Measurements from ENCODE around the gene CIDEC. TPM values are rescaled to one million over a fixed set of nuclear protein-coding genes. Genes with fewer than 3 reads are reported as not detected.

The CIDEC gene
- total RNA-seq, 4 donors from 2014 or later: 12.5 to 34.7 (median 26.1) TPM

DNA sequence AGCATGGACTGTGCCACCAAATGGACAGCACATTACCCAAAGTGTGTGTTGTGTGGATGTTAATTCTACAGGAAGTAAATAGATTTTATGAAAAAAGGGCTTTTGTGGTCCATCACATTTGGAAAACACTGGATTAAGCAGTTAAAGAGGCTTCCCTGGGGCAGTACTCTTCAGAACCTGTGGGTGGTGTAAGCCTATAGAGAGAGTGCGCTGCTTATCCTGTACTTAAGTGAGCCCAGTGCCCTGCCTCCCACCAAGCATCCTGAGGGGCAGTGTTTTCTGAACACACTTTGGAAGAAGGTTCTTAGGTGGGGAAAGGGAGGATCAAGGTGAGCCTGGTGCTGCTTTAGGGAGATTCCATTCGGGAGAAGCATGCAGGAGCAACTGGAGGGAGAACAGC lies 59.1 kb downstream of the CIDEC start:
- Histone ChIP-seq H3K4me1 (no peaks in the 10 kb centered on the region), H3K27ac (no peak overlapping the region), H3K27me3 (no peaks in the 10 kb centered on the region), H3K9me3 (no peaks in the 10 kb centered on the region), H3K36me3 (peaks cover 12% of the 10 kb centered on the region), H3K4me3 (no peak overlapping the region)
- TF ChIP-seq, protein P1, sequence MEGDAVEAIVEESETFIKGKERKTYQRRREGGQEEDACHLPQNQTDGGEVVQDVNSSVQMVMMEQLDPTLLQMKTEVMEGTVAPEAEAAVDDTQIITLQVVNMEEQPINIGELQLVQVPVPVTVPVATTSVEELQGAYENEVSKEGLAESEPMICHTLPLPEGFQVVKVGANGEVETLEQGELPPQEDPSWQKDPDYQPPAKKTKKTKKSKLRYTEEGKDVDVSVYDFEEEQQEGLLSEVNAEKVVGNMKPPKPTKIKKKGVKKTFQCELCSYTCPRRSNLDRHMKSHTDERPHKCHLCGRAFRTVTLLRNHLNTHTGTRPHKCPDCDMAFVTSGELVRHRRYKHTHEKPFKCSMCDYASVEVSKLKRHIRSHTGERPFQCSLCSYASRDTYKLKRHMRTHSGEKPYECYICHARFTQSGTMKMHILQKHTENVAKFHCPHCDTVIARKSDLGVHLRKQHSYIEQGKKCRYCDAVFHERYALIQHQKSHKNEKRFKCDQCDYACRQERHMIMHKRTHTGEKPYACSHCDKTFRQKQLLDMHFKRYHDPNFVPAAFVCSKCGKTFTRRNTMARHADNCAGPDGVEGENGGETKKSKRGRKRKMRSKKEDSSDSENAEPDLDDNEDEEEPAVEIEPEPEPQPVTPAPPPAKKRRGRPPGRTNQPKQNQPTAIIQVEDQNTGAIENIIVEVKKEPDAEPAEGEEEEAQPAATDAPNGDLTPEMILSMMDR (IDR thresholded peaks at IDR 0.05): no peak
- TF ChIP-seq EP300 (IDR thresholded peaks at IDR 0.05) (no peak), POLR2A (IDR thresholded peaks at IDR 0.05) (no peak), POLR2AphosphoS5 (IDR thresholded peaks at IDR 0.05) (no peak)
- WGBS: 73% methylated on average over 2 of the region's 2 CpGs
- DNase-seq (ENCODE audit: low spot score in 2 of 2): no peak

GRCh38 chr3:9820543-9820942 lies 59.5 kb downstream of the CIDEC start:
- TF ChIP-seq EP300 (IDR thresholded peaks at IDR 0.05) (no peak), POLR2A (IDR thresholded peaks at IDR 0.05) (no peak), POLR2AphosphoS5 (IDR thresholded peaks at IDR 0.05) (no peak)
- TF ChIP-seq, protein P1 (IDR thresholded peaks at IDR 0.05): no peak
- Histone ChIP-seq H3K4me3 (no peak overlapping the region), H3K27me3 (no peaks in the 10 kb centered on the region), H3K36me3 (peaks cover 13% of the 10 kb centered on the region), H3K27ac (no peak overlapping the region), H3K4me1 (no peaks in the 10 kb centered on the region), H3K9me3 (no peaks in the 10 kb centered on the region)
- 92% methylated on average over 8 of the region's 12 CpGs for WGBS
- no peak for DNase-seq (ENCODE audit: low spot score in 2 of 2)

DNA sequence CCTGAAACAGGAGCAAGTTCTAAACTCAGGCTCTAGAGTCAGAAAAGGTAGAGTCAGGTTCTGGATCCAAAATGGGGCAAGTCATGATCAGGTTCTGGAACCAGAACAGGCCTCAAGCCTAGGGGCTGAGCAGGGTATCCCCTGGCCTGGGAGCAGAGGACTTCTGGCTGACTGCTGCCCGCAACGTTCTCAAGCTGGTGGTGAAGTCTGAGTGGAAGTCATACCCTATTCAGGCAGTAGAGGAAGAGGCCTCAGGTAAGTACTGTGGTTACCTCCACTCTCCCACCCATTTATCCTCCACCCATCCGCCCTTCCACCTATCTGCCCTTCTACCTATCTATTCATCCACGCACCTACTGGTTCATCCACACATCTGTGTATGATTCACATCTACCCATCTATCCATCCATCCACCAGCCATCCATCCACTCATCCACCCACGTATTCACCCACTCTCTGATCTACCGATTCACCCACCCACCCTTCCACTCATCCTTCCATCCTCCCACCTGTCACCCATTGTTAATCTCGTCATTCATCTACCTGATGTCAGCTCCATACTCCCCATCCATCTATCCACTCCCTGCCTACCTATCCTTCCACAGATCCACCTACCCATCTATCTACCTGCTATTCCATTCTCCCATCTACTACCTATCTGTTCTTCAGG lies 61.3 kb downstream of the CIDEC start:
- Histone ChIP-seq H3K9me3 (no peaks in the 10 kb centered on the region), H3K36me3 (peaks cover 24% of the 10 kb centered on the region), H3K4me3 (no peak overlapping the region), H3K27ac (no peak overlapping the region), H3K27me3 (no peaks in the 10 kb centered on the region), H3K4me1 (no peaks in the 10 kb centered on the region)
- DNase-seq (ENCODE audit: low spot score in 2 of 2): no peak
- no peak for TF ChIP-seq POLR2AphosphoS5 (IDR thresholded peaks at IDR 0.05)
- no peak for TF ChIP-seq EP300 (IDR thresholded peaks at IDR 0.05)
- TF ChIP-seq, protein P1 (IDR thresholded peaks at IDR 0.05): no peak
- TF ChIP-seq POLR2A (IDR thresholded peaks at IDR 0.05): no peak
- 91% methylated on average over 7 of the region's 7 CpGs for WGBS

DNA sequence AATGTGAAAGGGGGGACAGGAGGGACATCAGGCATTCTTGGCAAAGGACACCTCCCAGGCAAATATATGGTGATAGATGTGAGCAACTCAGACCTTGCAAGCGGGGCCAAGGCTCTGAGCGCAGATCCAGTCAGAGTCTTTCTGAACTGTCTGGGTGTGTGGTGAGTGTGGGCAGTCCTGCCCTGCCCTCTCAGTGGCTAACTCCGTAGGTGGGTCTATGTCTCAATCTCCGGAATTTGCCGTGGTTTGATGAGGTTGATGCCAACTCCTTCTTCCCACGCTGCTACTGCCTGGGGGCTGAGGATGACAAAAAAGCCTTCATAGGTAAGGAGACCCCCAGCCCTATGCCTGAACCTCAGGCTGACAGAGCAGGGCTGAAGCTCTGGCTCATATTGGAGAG lies 62.6 kb downstream of the CIDEC start:
- Histone ChIP-seq H3K27ac (no peak overlapping the region), H3K9me3 (no peaks in the 10 kb centered on the region), H3K27me3 (no peaks in the 10 kb centered on the region), H3K4me3 (no peak overlapping the region), H3K4me1 (no peaks in the 10 kb centered on the region), H3K36me3 (peaks cover 33% of the 10 kb centered on the region)
- DNase-seq (ENCODE audit: low spot score in 2 of 2): no peak
- WGBS: 80% methylated on average over 6 of the region's 6 CpGs
- TF ChIP-seq EP300 (IDR thresholded peaks at IDR 0.05): no peak

Other genes with a start within 250 kb of the CIDEC start
- 10 to 100 TPM; 27.9 to 45.3 (median 32.7) TPM for gene MTMR14, start 230.7 kb downstream of the CIDEC start, total RNA-seq
- gene CPNE9, start 176.4 kb downstream of the CIDEC start, total RNA-seq: 1 to 10 TPM in 2 of 4 donors, under 1 TPM in 2; 0.49 to 3.4 (median 2.1) TPM
- 10 to 100 TPM; 24.6 to 35.6 (median 29.4) TPM for gene BRPF1, start 148.5 kb downstream of the CIDEC start, total RNA-seq
- gene OGG1, start 130.3 kb downstream of the CIDEC start, total RNA-seq: 10 to 100 TPM; 15.7 to 29.6 (median 25.5) TPM
- 10 to 100 TPM in 1 of 4 donors, 1 to 10 TPM in 3; 3.3 to 13.0 (median 5.2) TPM for gene CAMK1, start 110.3 kb downstream of the CIDEC start, total RNA-seq
- gene TADA3, start 87.8 kb downstream of the CIDEC start, total RNA-seq: 10 to 100 TPM; 27.6 to 45.0 (median 38.8) TPM
- gene ARPC4, start 87.2 kb downstream of the CIDEC start, total RNA-seq: 100 to 1,000 TPM; 107 to 132 (median 124) TPM
- gene TTLL3, start 70.0 kb downstream of the CIDEC start, total RNA-seq: 100 to 1,000 TPM in 2 of 4 donors, 10 to 100 TPM in 2; 42.4 to 286 (median 83.3) TPM
- gene RPUSD3, start 36.2 kb downstream of the CIDEC start, total RNA-seq: 10 to 100 TPM; 34.8 to 46.5 (median 42.1) TPM
- gene JAGN1, start 10.4 kb upstream of the CIDEC start, total RNA-seq: 10 to 100 TPM; 29.5 to 71.3 (median 49.8) TPM
- gene IL17RE, start 22.6 kb upstream of the CIDEC start, total RNA-seq: 100 to 1,000 TPM in 1 of 4 donors, 10 to 100 TPM in 3; 49.2 to 116 (median 77.8) TPM
- gene IL17RC, start 36.8 kb upstream of the CIDEC start, total RNA-seq: 100 to 1,000 TPM in 3 of 4 donors, 10 to 100 TPM in 1; 92.5 to 185 (median 137) TPM
- gene CRELD1, start 53.6 kb upstream of the CIDEC start, total RNA-seq: 10 to 100 TPM; 18.9 to 46.7 (median 26.0) TPM
- gene PRRT3, start 72.2 kb upstream of the CIDEC start, total RNA-seq: 1 to 10 TPM; 2.5 to 6.1 (median 3.0) TPM
- gene EMC3, start 106.6 kb upstream of the CIDEC start, total RNA-seq: 10 to 100 TPM; 41.8 to 82.1 (median 77.5) TPM
- 10 to 100 TPM in 2 of 4 donors, 1 to 10 TPM in 2; 4.9 to 23.2 (median 10.5) TPM for gene FANCD2, start 146.2 kb upstream of the CIDEC start, total RNA-seq
- not detected for gene FANCD2OS, start 228.0 kb upstream of the CIDEC start, total RNA-seq
- 100 to 1,000 TPM in 1 of 4 donors, 10 to 100 TPM in 3; 51.7 to 101 (median 83.9) TPM for gene BRK1, start 235.4 kb upstream of the CIDEC start, total RNA-seq